Right renal pelvis (tissue), 4 donors: ENCODE results near the gene THADA. TPM values are rescaled to one million over a fixed set of nuclear protein-coding genes. Genes with fewer than 3 reads are reported as not detected.
"Not testable (repeated sequence)": the region's sequence is repeated elsewhere in the genome, so short reads cannot be mapped to it uniquely, and the experiment has no call there.

Experiments used
- DNase-seq, 4 donors: peaks; one replicate each; pipeline ENCODE4 v3.0.0-alpha.2; 2013; ENCODE audit warnings: low read depth in 4 of 4, low spot score in 3 of 4, missing footprints in 1 of 4
- polyA plus RNA-seq, 4 donors: library from polyadenylated mRNA; unstranded; fragments of 120-200 nt; gene quantifications; one replicate each; pipeline ENCODE4 v1.2.1, GENCODE V29; 2013; ENCODE audit not compliant: insufficient read length in 4 of 4

THADA gene
- polyA plus RNA-seq, 4 donors, result 33.8 to 39.7 (median 36.0) TPM

GRCh38 chr2:43548381-43548780 lies 47.5 kb downstream of the THADA start:
- not testable (repeated sequence) for DNase-seq

- peak in 1 of 4 donors; percentile 27 for DNase-seq
Measured at GRCh38 chr2:43542285-43542933, 53.4 kb downstream of the THADA start.

- no peak for DNase-seq
Measured at GRCh38 chr2:43541165-43541564, 54.7 kb downstream of the THADA start.

GRCh38 chr2:43540021-43540779 lies 55.6 kb downstream of the THADA start:
- peak in 1 of 4 donors; percentile 43 for DNase-seq

- no peak for DNase-seq
Measured at GRCh38 chr2:43539436-43539835, 56.4 kb downstream of the THADA start.

GRCh38 chr2:43538034-43538670 lies 57.7 kb downstream of the THADA start:
- DNase-seq, result no peak

GRCh38 chr2:43537137-43537536 lies 58.7 kb downstream of the THADA start:
- DNase-seq, result no peak

GRCh38 chr2:43534569-43534968 lies 61.3 kb downstream of the THADA start:
- DNase-seq, result no peak

- DNase-seq, result not testable (repeated sequence)
Measured at GRCh38 chr2:43532572-43532971, 63.3 kb downstream of the THADA start.

GRCh38 chr2:43531251-43531650 lies 64.6 kb downstream of the THADA start:
- no peak for DNase-seq

GRCh38 chr2:43526994-43527393 lies 68.8 kb downstream of the THADA start:
- DNase-seq, result no peak

GRCh38 chr2:43525506-43525905 lies 70.3 kb downstream of the THADA start:
- no peak for DNase-seq

- DNase-seq, result no peak
Measured at GRCh38 chr2:43524177-43524965, 71.5 kb downstream of the THADA start.

GRCh38 chr2:43522177-43522576 lies 73.7 kb downstream of the THADA start:
- DNase-seq, result no peak

GRCh38 chr2:43521568-43521967 lies 74.3 kb downstream of the THADA start:
- no peak for DNase-seq

- DNase-seq, result no peak
Measured at GRCh38 chr2:43520919-43521318, 74.9 kb downstream of the THADA start.

- DNase-seq, result no peak
Measured at GRCh38 chr2:43519643-43520221, 76.1 kb downstream of the THADA start.

- DNase-seq, result no peak
Measured at GRCh38 chr2:43518718-43519117, 77.1 kb downstream of the THADA start.

GRCh38 chr2:43518181-43518580 lies 77.7 kb downstream of the THADA start:
- DNase-seq, result no peak

GRCh38 chr2:43515807-43516497 lies 79.9 kb downstream of the THADA start:
- no peak for DNase-seq
